ENCODE results near the gene B3GNT4. TPM values are rescaled to one million over a fixed set of nuclear protein-coding genes. Genes with fewer than 3 reads are reported as not detected.
A peak's percentile ranks its signal among the peaks of the same experiment; 100 is the strongest.

Gene B3GNT4
- total RNA-seq, 1 donor from 2014 or later, result 0.53 TPM

DNA sequence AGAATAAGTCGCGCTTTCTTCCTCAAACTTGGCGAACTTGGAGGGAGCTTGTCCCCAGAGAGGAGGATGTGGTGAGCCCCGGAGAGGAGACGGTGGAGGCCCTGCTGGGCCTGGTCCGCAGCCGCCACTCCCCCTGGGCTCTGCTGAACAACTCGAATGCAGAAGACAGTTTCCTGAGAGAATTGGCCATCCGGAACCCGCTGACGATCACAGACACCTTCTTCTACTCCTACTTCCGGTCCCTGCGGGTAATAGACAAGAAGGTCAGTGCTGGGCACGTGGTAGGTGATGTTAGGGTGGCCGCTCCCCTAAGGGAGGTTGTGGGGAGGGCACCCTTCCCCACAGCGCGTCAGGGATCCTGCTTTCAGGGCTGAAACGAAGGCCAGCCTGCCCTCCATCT is 19.0 kb upstream of the B3GNT4 start:
- TF ChIP-seq, protein P1, sequence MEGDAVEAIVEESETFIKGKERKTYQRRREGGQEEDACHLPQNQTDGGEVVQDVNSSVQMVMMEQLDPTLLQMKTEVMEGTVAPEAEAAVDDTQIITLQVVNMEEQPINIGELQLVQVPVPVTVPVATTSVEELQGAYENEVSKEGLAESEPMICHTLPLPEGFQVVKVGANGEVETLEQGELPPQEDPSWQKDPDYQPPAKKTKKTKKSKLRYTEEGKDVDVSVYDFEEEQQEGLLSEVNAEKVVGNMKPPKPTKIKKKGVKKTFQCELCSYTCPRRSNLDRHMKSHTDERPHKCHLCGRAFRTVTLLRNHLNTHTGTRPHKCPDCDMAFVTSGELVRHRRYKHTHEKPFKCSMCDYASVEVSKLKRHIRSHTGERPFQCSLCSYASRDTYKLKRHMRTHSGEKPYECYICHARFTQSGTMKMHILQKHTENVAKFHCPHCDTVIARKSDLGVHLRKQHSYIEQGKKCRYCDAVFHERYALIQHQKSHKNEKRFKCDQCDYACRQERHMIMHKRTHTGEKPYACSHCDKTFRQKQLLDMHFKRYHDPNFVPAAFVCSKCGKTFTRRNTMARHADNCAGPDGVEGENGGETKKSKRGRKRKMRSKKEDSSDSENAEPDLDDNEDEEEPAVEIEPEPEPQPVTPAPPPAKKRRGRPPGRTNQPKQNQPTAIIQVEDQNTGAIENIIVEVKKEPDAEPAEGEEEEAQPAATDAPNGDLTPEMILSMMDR (IDR thresholded peaks at IDR 0.05; ENCODE audit: insufficient read depth, low read length, severe bottlenecking), result no peak
- no peaks in the 10 kb centered on the region for H3K27me3 ChIP-seq (ENCODE audit: control insufficient read depth, insufficient read depth, low read length)
- DNase-seq (ENCODE audit: low read depth) (no peak), FAIRE-seq (no peak)
- H3K4me3 ChIP-seq (ENCODE audit: low read depth, low read length), result no peak overlapping the region
- no peaks in the 10 kb centered on the region for H3K36me3 ChIP-seq (ENCODE audit: control insufficient read depth, insufficient read depth, low read length)

DNA sequence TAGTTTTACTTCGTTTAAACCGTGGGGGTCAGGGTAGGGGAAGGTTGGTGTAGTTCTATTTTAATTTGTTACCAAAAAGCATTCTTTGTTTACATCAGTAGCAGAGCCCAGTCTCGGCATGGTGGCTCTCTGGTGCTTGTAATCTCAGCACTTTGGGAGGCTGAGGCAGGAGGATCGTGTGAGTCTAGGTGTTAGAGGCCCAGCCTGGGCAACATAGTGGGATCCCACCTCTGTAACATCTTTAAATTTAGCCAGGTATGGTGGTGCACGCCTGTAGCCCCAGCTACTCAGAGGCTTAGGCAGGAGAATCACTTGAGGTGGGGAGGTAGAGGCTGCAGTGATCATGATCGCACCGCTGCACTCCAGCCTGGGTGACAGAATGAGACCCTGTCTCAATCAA is 18.4 kb upstream of the B3GNT4 start:
- Histone ChIP-seq H3K27me3 (ENCODE audit: control insufficient read depth, insufficient read depth, low read length) (no peaks in the 10 kb centered on the region), H3K4me3 (ENCODE audit: low read depth, low read length) (no peak overlapping the region), H3K36me3 (ENCODE audit: control insufficient read depth, insufficient read depth, low read length) (no peaks in the 10 kb centered on the region)
- no peak for FAIRE-seq
- TF ChIP-seq, protein P1 (IDR thresholded peaks at IDR 0.05; ENCODE audit: insufficient read depth, low read length, severe bottlenecking), result no peak
- DNase-seq (ENCODE audit: low read depth), result no peak

DNA sequence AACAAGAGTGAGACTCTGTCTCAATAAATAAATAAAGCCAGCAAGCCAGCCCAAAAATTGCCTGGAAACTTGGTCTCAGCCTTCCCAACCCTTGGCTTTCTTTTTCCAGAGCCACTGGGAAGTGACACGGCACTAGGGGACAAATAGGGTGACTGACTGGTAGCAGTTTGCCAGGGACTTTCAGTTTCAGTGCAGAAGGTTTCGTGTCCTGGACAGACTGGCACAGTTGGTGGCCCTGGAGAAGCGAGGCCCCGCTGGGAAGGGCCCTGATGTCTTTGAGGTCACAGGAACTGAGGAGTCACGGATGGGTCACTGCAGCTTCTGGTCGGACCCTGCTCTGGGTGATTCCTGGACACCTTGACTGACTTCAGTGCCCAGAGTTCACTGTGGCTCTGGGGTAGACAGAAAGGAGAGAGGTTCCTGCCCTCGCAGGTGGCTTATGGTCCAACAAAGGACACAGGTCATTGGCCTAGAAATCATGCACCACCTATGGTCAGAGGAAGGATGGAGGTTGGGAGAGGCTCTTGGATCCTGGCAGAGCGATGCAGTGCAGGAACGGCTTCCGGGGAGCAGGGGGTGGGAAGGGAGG is 17.9 kb upstream of the B3GNT4 start:
- FAIRE-seq (peak; percentile 13), DNase-seq (ENCODE audit: low read depth) (no peak)
- Histone ChIP-seq H3K4me3 (ENCODE audit: low read depth, low read length) (no peak overlapping the region), H3K36me3 (ENCODE audit: control insufficient read depth, insufficient read depth, low read length) (no peaks in the 10 kb centered on the region), H3K27me3 (ENCODE audit: control insufficient read depth, insufficient read depth, low read length) (no peaks in the 10 kb centered on the region)
- TF ChIP-seq, protein P1 (IDR thresholded peaks at IDR 0.05; ENCODE audit: insufficient read depth, low read length, severe bottlenecking), result no peak

DNA sequence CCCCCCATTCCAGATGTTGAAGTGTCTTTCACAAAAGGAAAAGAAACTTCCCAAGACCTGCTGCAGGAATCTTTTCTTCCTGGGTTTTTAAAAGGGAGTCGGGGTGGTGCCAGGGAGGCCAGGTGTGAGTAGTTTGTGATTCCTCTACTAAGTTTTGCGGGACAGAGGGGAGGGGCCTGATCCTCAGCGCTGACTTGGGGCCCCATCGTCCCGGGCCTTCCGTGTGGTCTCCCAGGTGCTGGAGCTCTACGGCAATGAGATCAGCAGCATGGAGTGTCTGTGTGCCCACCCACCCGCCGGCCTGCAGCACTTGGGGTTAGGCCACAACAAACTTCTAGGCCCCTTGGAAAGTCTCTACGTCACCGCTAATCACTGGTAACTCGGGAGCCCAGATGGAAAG is 16.0 kb upstream of the B3GNT4 start:
- no peak for FAIRE-seq
- no peaks in the 10 kb centered on the region for H3K36me3 ChIP-seq (ENCODE audit: control insufficient read depth, insufficient read depth, low read length)
- TF ChIP-seq, protein P1 (IDR thresholded peaks at IDR 0.05; ENCODE audit: insufficient read depth, low read length, severe bottlenecking), result no peak

DNA sequence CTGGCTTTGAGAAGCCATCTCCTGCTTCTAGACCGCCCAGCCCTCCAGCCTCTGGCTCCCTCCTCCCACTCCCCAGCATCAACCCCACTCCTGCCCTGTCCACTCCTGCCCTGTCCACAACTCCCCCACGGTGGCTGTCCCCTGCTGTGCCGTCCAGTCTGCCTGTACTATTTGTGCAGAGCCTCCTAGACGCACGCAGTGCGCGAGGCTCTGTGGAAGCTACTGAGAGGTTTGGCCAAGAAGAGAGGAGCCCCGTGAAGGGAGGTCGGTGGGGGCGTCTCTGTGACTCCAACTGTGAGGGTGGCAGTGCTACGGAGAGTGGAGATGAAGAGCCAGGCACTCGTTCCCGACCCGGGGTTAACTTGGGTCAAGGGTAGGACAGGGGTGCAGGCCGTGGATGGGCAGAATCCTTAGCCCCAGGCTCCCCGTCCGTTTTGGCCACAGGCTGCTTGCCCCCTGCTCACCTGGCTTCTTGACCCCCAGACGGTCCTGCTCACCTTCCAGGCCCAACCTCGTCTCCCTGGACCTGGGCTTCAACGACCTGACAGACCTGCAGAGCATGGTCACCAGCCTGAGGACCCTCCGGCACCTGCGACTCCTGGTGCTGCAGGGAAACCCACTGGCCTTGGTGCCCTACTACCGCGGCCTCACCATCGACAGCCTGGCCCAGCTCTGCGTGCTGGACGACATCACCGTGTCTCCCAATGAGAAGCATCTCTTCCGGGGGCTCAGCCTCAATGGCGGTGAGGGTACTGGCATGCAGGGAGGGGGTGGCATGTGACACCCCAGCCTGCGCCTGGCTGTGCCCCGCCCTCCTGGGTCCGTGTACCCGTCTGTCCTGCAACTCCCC is 13.7 kb upstream of the B3GNT4 start:
- FAIRE-seq (no peak), DNase-seq (ENCODE audit: low read depth) (no peak)
- TF ChIP-seq, protein P1 (IDR thresholded peaks at IDR 0.05; ENCODE audit: insufficient read depth, low read length, severe bottlenecking), result no peak
- no peak overlapping the region for H3K4me3 ChIP-seq (ENCODE audit: low read depth, low read length)
- no peaks in the 10 kb centered on the region for H3K27me3 ChIP-seq (ENCODE audit: control insufficient read depth, insufficient read depth, low read length)
- no peaks in the 10 kb centered on the region for H3K36me3 ChIP-seq (ENCODE audit: control insufficient read depth, insufficient read depth, low read length)

More for the DNA sequence above, 16.0 kb upstream of the B3GNT4 start:
- Histone ChIP-seq H3K4me3 (ENCODE audit: low read depth, low read length) (no peak overlapping the region), H3K27me3 (ENCODE audit: control insufficient read depth, insufficient read depth, low read length) (no peaks in the 10 kb centered on the region)
- no peak for DNase-seq (ENCODE audit: low read depth)
